GM06990 (cell line): ENCODE measurements around the gene ZBTB20.

ENCODE experiments used
- DNase-seq: peaks from one replicate; pipeline ENCODE4 v3.0.0-alpha.2; 2011; ENCODE audit not compliant: insufficient read length; ENCODE audit errors: extremely low read depth
- H3K27me3 ChIP-seq: replicated peaks from 2 replicates; pipeline ENCODE4 v1.6.0; 2011; ENCODE audit warnings: low read length; ENCODE audit not compliant: control insufficient read depth, insufficient read depth
- H3K36me3 ChIP-seq: 2 replicates; pipeline ENCODE4 v1.5.1; 2011; ENCODE audit warnings: low read length; ENCODE audit not compliant: control insufficient read depth, insufficient read depth
- H3K4me3 ChIP-seq: replicated peaks from 2 replicates; pipeline ENCODE4 v1.5.1; 2011; ENCODE audit warnings: low read depth, mild to moderate bottlenecking, control low read depth, low read length
- TF ChIP-seq, protein P1 (sequence below): IDR thresholded peaks from 2 replicates; pipeline ENCODE4 v1.5.1; 2011; ENCODE audit warnings: low read length, control low read depth, mild to moderate bottlenecking, inconsistent platforms; ENCODE audit not compliant: insufficient read depth, poor library complexity, severe bottlenecking

The ZBTB20 gene

DNA sequence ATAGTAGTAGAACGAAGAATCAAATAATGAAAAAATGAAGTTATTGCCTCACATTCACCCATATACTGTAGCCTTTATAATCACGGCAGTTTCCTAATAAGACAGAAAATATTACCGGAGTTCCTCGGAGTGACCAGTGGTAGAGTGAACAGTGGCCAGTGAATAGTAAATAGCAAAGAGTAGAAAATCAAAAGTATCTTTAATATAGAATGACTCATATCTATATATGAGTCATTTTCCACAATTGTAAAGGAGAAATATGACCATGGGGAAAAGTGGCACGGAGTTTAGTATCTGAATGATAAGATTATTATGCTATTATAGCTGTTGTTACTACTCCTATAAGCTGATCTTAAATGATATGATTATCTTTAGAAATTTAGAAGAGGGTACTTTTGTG is 38.5 kb downstream of the ZBTB20 start:
- Histone ChIP-seq H3K27me3 (no peaks in the 10 kb centered on the region), H3K4me3 (no peak overlapping the region), H3K36me3 (no peaks in the 10 kb centered on the region)
- DNase-seq, result no peak
- TF ChIP-seq, protein P1, sequence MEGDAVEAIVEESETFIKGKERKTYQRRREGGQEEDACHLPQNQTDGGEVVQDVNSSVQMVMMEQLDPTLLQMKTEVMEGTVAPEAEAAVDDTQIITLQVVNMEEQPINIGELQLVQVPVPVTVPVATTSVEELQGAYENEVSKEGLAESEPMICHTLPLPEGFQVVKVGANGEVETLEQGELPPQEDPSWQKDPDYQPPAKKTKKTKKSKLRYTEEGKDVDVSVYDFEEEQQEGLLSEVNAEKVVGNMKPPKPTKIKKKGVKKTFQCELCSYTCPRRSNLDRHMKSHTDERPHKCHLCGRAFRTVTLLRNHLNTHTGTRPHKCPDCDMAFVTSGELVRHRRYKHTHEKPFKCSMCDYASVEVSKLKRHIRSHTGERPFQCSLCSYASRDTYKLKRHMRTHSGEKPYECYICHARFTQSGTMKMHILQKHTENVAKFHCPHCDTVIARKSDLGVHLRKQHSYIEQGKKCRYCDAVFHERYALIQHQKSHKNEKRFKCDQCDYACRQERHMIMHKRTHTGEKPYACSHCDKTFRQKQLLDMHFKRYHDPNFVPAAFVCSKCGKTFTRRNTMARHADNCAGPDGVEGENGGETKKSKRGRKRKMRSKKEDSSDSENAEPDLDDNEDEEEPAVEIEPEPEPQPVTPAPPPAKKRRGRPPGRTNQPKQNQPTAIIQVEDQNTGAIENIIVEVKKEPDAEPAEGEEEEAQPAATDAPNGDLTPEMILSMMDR, result no peak

DNA sequence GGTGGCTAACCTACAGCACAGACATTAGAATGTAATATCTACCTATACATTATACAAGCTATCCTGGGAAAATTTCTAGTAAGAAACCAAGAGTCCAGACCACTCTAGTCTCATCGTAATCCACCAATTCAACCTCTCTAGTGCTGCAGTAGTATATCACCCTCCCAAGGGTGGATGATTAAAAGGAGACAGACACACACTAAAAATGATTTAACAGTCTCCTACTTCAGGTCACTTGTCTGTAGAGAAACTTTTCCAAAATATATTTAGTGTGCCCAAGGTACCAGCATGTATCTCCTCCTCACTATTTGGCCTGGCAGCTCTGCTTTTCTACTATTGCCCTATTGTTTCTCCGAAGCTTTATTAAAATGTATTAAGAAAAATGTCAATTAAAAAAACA is 45.0 kb downstream of the ZBTB20 start:
- TF ChIP-seq, protein P1, result no peak
- no peak for DNase-seq
- H3K36me3 ChIP-seq, result no peaks in the 10 kb centered on the region

DNA sequence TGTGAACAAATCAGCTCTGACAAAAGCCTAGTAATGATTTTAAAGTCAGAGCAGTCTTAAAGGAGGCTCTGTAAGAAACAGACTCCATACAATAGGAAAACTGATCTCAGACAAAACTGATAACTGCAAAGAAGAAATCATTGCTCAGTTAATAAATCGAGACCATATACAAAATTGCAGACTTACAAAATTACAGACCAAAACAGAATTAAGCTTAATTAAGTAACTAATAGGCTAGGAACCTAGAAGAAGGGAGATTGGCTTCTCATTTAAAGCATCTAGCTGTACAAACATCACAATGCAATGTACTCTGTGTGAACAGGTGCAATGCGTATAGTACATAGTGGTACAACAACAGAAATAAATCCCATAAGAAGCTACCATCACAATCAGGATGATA is 46.3 kb downstream of the ZBTB20 start:
- TF ChIP-seq, protein P1, result no peak
- no peak for DNase-seq
- Histone ChIP-seq H3K4me3 (no peak overlapping the region; the same call in 1 of the 2 replicates), H3K27me3 (no peaks in the 10 kb centered on the region), H3K36me3 (no peaks in the 10 kb centered on the region)

More for the DNA sequence above, 45.0 kb downstream of the ZBTB20 start:
- Histone ChIP-seq H3K4me3 (no peak overlapping the region), H3K27me3 (no peaks in the 10 kb centered on the region)

DNA sequence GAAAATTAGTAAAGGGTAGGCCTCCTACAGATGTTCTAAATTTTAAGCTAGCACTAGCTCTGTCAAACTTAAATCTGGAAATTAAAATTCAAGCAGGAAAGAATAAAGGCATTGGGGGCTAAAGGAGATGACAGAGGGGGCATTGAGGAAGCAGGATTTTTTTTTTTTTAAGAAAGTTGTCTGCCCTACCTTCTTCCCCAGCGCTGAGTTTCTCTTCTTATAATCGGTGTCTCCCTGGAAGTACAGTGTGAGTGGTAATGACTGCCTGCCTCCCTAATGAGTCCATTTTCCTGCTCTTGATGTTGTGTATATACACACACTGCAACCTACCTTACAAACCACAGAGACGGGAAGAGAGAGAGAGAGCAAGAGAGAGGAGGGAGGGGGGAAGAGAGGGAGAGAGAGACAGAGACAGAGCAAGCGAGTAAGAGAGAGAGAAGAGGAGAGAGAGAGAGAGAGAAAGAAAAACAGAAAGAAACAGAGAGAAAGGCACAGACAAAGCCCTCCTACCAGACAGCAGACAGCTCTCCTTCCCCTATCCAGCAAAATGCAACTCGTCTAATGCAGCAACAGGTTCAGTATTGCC is 47.0 kb downstream of the ZBTB20 start:
- Histone ChIP-seq H3K36me3 (no peaks in the 10 kb centered on the region), H3K4me3 (peak overlapping the region; percentile 41), H3K27me3 (no peaks in the 10 kb centered on the region)
- DNase-seq, result no peak
- TF ChIP-seq, protein P1, result no peak

DNA sequence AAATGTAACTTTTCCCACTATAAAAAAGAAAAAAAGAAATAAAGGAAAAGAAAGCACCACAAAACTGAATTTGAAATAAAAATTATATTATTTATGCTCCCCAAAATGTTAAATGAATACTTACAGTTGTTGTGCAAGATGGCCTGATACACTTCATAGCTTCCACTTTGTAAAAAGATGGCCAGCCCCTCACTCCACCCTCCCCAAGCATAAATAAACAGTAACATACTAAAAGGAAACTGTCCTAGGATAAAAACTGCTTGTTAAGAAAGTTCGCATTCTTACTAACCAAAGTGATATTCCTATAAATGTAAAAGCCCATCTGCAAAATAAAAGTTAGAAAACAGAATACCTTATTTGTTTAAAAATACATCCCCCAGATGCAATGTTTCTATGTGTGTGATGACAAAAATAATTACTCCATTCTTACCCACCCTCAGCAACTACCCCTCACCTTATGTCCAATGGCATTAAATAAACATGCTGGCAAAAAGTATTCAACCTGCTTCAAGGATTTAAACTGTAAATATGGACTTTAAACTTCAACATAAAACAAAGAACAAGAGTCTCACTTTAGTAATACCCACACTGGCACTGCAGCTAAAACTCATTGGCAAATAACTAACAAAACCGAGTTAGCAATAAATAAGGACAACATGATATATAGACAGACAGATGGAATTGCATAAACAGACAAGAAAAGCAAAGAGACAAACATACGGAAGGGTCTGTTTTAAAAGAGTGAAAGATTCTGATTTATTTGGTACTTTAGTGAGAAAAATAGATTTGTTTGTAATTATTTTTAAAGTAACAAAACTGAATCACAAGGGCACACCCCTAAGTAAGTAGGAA is 47.7 kb downstream of the ZBTB20 start:
- H3K4me3 ChIP-seq, result no peak overlapping the region
- TF ChIP-seq, protein P1, result no peak
- H3K36me3 ChIP-seq, result no peaks in the 10 kb centered on the region

More for the DNA sequence above, 47.7 kb downstream of the ZBTB20 start:
- no peak for DNase-seq
- H3K27me3 ChIP-seq, result no peaks in the 10 kb centered on the region
